Gastroesophageal sphincter (tissue), 4 donors: ENCODE measurements around the gene JAK3. TPM values are rescaled to one million over a fixed set of nuclear protein-coding genes. Genes with fewer than 3 reads are reported as not detected.
A peak's percentile ranks its signal among the peaks of the same experiment; 100 is the strongest.

Experiments used
- ATAC-seq: fragments of 150-250 bp; one replicate; pipeline ENCODE4 v1.9.1; 2016; ENCODE audit warnings: mild to moderate bottlenecking, moderate library complexity
- H3K27ac ChIP-seq, 4 donors: fragments of 200-600 bp; sonication (generic) in 3 of 4; 1 replicate in 3 of 4; 2 replicates in 1 of 4; pipeline ENCODE4 v1.5.1; 2016 to 2019
- H3K27me3 ChIP-seq: fragments of 200-600 bp; sonication (generic); one replicate; pipeline ENCODE4 v1.5.1; 2019
- H3K36me3 ChIP-seq, 2 donors: fragments of 200-600 bp; sonication (generic); one replicate each; pipeline ENCODE4 v1.5.1; 2019; ENCODE audit warnings: control low read depth in 1 of 2
- H3K4me1 ChIP-seq, 3 donors: fragments of 200-600 bp; sonication (generic); 1 replicate in 2 of 3; 2 replicates in 1 of 3; pipeline ENCODE4 v1.5.1; 2016 to 2019; ENCODE audit warnings: control low read depth in 2 of 3
- H3K4me3 ChIP-seq, 2 donors: fragments of 200-600 bp; sonication (generic); one replicate each; pipeline ENCODE4 v1.5.1; 2019; ENCODE audit warnings: mild to moderate bottlenecking in 1 of 2, moderate library complexity in 1 of 2
- H3K9me3 ChIP-seq, 3 donors: fragments of 200-600 bp; sonication (generic); one replicate each; pipeline ENCODE4 v1.5.1; 2017 to 2019; ENCODE audit warnings: control low read depth in 2 of 3
- CTCF ChIP-seq, 4 experiments: fragments of 200-600 bp in 2 of 4; fragments of 450-650 bp in 2 of 4; sonication (generic) in 1 of 4; IDR thresholded peaks; one replicate each; pipeline ENCODE4 v1.5.1; 2017 to 2019; ENCODE audit warnings: antibody characterized with exemption in 4 of 4, mild to moderate bottlenecking in 2 of 4, moderate library complexity in 2 of 4
- EP300 ChIP-seq: sonication (generic); formaldehyde crosslinking; IDR thresholded peaks from one replicate; pipeline ENCODE4 v1.6.1; 2017; ENCODE audit warnings: antibody characterized with exemption, mild to moderate bottlenecking
- POLR2A ChIP-seq, 2 donors: fragments of 450-650 bp; IDR thresholded peaks; one replicate each; pipeline ENCODE4 v1.6.1; 2017; ENCODE audit warnings: antibody characterized with exemption in 2 of 2, mild to moderate bottlenecking in 2 of 2, moderate library complexity in 1 of 2
- POLR2AphosphoS5 ChIP-seq: sonication (generic); formaldehyde crosslinking; IDR thresholded peaks from one replicate; pipeline ENCODE4 v1.6.1; 2017; ENCODE audit warnings: antibody characterized with exemption
- WGBS, 2 donors: methylation state at CpG; one replicate each; pipeline ENCODE4 v1.1.5; 2018; ENCODE audit warnings: low coverage in 1 of 2; 5-methylcytosine and 5-hydroxymethylcytosine counted together
- total RNA-seq, 4 donors: library from RNA; depleted of rRNA; stranded (reverse); fragments of >200 nt; gene quantifications; one replicate each; pipeline ENCODE4 v1.1.0, GENCODE V29; 2016

JAK3 gene
- total RNA-seq, 4 donors from 2014 or later, result 1.2 to 5.9 (median 2.3) TPM

GRCh38 chr19:17843908-17844490 is 3.8 kb downstream of the JAK3 start:
- Histone ChIP-seq H3K4me3 (no peak overlapping the region), H3K27me3 (peaks cover 96% of the 10 kb centered on the region), H3K36me3 (no peaks in the 10 kb centered on the region), H3K9me3 (no peaks in the 10 kb centered on the region), H3K4me1 (peaks cover 0 to 44% (median 9%) of the 10 kb centered on the region in 3 donors), H3K27ac (no peak overlapping the region)
- no peak for ATAC-seq
- WGBS, 2 donors, result 71 to 78% methylated on average over 4 to 7 of the region's 14 CpGs
- TF ChIP-seq EP300 (no peak), CTCF (IDR thresholded peaks at IDR 0.05) (no peak), POLR2A (IDR thresholded peaks at IDR 0.05) (no peak), POLR2AphosphoS5 (no peak)

GRCh38 chr19:17843292-17843827 is 4.4 kb downstream of the JAK3 start:
- TF ChIP-seq EP300, result no peak
- TF ChIP-seq POLR2A (IDR thresholded peaks at IDR 0.05), result no peak
- no peak for TF ChIP-seq CTCF (IDR thresholded peaks at IDR 0.05)
- no peak for TF ChIP-seq POLR2AphosphoS5
- Histone ChIP-seq H3K4me1 (peaks cover 0 to 41% (median 9%) of the 10 kb centered on the region in 3 donors), H3K9me3 (no peaks in the 10 kb centered on the region), H3K27ac (no peak overlapping the region), H3K27me3 (peaks cover 97% of the 10 kb centered on the region), H3K4me3 (no peak overlapping the region), H3K36me3 (no peaks in the 10 kb centered on the region)
- 100% methylated on average over 1 of the region's 9 CpGs; no CpG with 5 or more reads in 1 of the 2 donors for WGBS, 2 donors
- ATAC-seq, result no peak

GRCh38 chr19:17842663-17843291 is 5.0 kb downstream of the JAK3 start:
- peaks cover 0 to 35% (median 9%) of the 10 kb centered on the region in 3 donors for H3K4me1 ChIP-seq
- WGBS, 2 donors, result no CpG with 5 or more reads among the region's 20 CpGs
- no peak for TF ChIP-seq POLR2AphosphoS5
- TF ChIP-seq EP300, result no peak
- TF ChIP-seq POLR2A (IDR thresholded peaks at IDR 0.05), result no peak
- no peak for TF ChIP-seq CTCF (IDR thresholded peaks at IDR 0.05)
- no peak for ATAC-seq
- peaks cover 97% of the 10 kb centered on the region for H3K27me3 ChIP-seq
- H3K4me3 ChIP-seq, result peak overlapping the region in 1 of 2 donors; percentile 42
- no peaks in the 10 kb centered on the region for H3K36me3 ChIP-seq
- no peaks in the 10 kb centered on the region for H3K9me3 ChIP-seq
- peak overlapping the region in 1 of 4 donors; percentile 19 for H3K27ac ChIP-seq

- Histone ChIP-seq H3K36me3 (no peaks in the 10 kb centered on the region), H3K27ac (peak overlapping the region in 2 of 4 donors; percentile 13 to 19), H3K27me3 (peaks cover 93% of the 10 kb centered on the region), H3K4me1 (peaks cover 0 to 28% (median 9%) of the 10 kb centered on the region in 3 donors), H3K9me3 (no peaks in the 10 kb centered on the region), H3K4me3 (peak overlapping the region in 1 of 2 donors; percentile 42)
- TF ChIP-seq CTCF (IDR thresholded peaks at IDR 0.05) (no peak), POLR2AphosphoS5 (no peak), EP300 (no peak), POLR2A (IDR thresholded peaks at IDR 0.05) (no peak)
- WGBS, 2 donors, result 16 to 20% methylated on average over 2 to 19 of the region's 56 CpGs
- ATAC-seq, result peak; percentile 74
Measured at GRCh38 chr19:17841810-17842662, 5.7 kb downstream of the JAK3 start.
